Ovary (tissue), 3 donors: ENCODE results near the gene TRIM13.

Source experiments
- CTCF ChIP-seq, 3 donors: fragments of 450-650 bp in 2 of 3; fragments of 200-600 bp in 1 of 3; IDR thresholded peaks; one replicate each; pipeline versions ENCODE4 v1.5.1 to v1.8.0; 2016 to 2022; ENCODE audit warnings: antibody characterized with exemption in 3 of 3, mild to moderate bottlenecking in 1 of 3
- POLR2A ChIP-seq: fragments of 450-650 bp; IDR thresholded peaks from one replicate; pipeline ENCODE4 v1.6.1; 2017; ENCODE audit warnings: antibody characterized with exemption, mild to moderate bottlenecking, moderate library complexity
- donor health status: DM: no; HTN: no; CAD: no.

- TF ChIP-seq CTCF (IDR thresholded peaks at IDR 0.05): no peak
- TF ChIP-seq POLR2A: no peak
Measured at GRCh38 chr13:50055454-50055853, 58.6 kb downstream of the TRIM13 start.
